A549 (cell line): ENCODE data around the gene GSAP.

Experiments
- CBX2 ChIP-seq: fragments of 200-600 bp; sonication (generic); IDR thresholded peaks from 2 replicates; pipeline ENCODE4 v1.6.1; 2016; ENCODE audit warnings: low read depth, mild to moderate bottlenecking, borderline replicate concordance
- CHD2 ChIP-seq: fragments of 150-350 bp; IDR thresholded peaks from 2 replicates; pipeline ENCODE4 v1.6.1; 2014; ENCODE audit warnings: low read length; ENCODE audit not compliant: partially characterized antibody
- CTCF ChIP-seq: fragments of >200 bp; sonication (Bioruptor Twin); formaldehyde crosslinking; IDR thresholded peaks from 3 replicates; pipeline ENCODE4 v1.5.1; 2016
- ELK1 ChIP-seq: fragments of 150-350 bp; IDR thresholded peaks from 2 replicates; pipeline ENCODE4 v1.6.1; 2014; ENCODE audit warnings: low read depth, mild to moderate bottlenecking, low read length
- EP300 ChIP-seq, 2 experiments: fragments of >200 bp; sonication (Bioruptor Twin); formaldehyde crosslinking; IDR thresholded peaks; 2 replicates in 1 of 2; 3 replicates in 1 of 2; pipeline ENCODE4 v1.6.1; 2016 to 2017
- ESRRA ChIP-seq: fragments of 150-350 bp; IDR thresholded peaks from 2 replicates; pipeline ENCODE4 v1.6.1; 2014; ENCODE audit warnings: mild to moderate bottlenecking, low read length, borderline replicate concordance
- HMGXB4 ChIP-seq: fragments of 250-450 bp; sonication (Bioruptor Pico); IDR thresholded peaks from 2 replicates; pipeline ENCODE4 v1.5.0; 2021; ENCODE audit warnings: mild to moderate bottlenecking, moderate library complexity, borderline replicate concordance
- PHF8 ChIP-seq: fragments of 200-600 bp; sonication (generic); IDR thresholded peaks from 2 replicates; pipeline ENCODE4 v1.6.1; 2016; ENCODE audit warnings: low read depth, mild to moderate bottlenecking, antibody characterized with exemption, moderate library complexity, borderline replicate concordance
- POLR2A ChIP-seq: IDR thresholded peaks from 2 replicates; pipeline ENCODE4 v1.6.1; 2012; ENCODE audit warnings: mild to moderate bottlenecking, low read length
- RCOR1 ChIP-seq: fragments of 150-350 bp; IDR thresholded peaks from 2 replicates; pipeline ENCODE4 v1.6.1; 2014; ENCODE audit warnings: antibody characterized with exemption, low read length, low read depth
- ZNF302 ChIP-seq: fragments of 250-450 bp; sonication (Bioruptor Pico); IDR thresholded peaks from 2 replicates; pipeline ENCODE4 v1.9.0; 2021; ENCODE audit warnings: inconsistent platforms, mild to moderate bottlenecking, moderate library complexity

GRCh38 chr7:77383333-77383740, 32.8 kb downstream of the GSAP start:
- TF ChIP-seq EP300 (IDR thresholded peaks at IDR 0.05) (no peak), ESRRA (no peak), CTCF (no peak), POLR2A (no peak), PHF8 (no peak), ELK1 (no peak), CHD2 (no peak), RCOR1 (no peak), HMGXB4 (no peak), ZNF302 (CRISPR knock-in tag) (no peak), CBX2 (no peak)
